K562 (cell line): Measurements from ENCODE around the gene HSF2. TPM values are rescaled to one million over a fixed set of nuclear protein-coding genes. Genes with fewer than 3 reads are reported as not detected.

Experiments used
- ATAC-seq: fragments of 200-7000 bp; cut with Tn5 transposase; 3 replicates; pipeline ENCODE4 v1.9.1; 2020; ENCODE audit warnings: moderate library complexity
- BruUV-seq: library from RNA; stranded (reverse); fragments of 400-500 nt; replicated peaks from 2 replicates; lab custom pipeline; 2021; lab: Mats Ljungman, UMichigan
- CTCF ChIA-PET: fragments of 300-600 bp; formaldehyde crosslinking; extraction: SDS; loops from one replicate; lab custom pipeline; 2021; ENCODE audit warnings: low intra/inter-chr PET ratio; lab: Yijun Ruan, JAX
- POLR2A ChIA-PET: fragments of 300-600, 350-650 bp; sonication (Branson Sonifier 250); formaldehyde crosslinking; extraction: SDS; loops from one replicate; lab custom pipeline; 2021; ENCODE audit warnings: antibody characterized with exemption, inconsistent platforms; lab: Yijun Ruan, JAX
- DNase-seq, 4 experiments: peaks; one replicate each; pipeline versions ENCODE4 v3.0.0 to v3.0.0-alpha.2; 2011 to 2018; ENCODE audit warnings: low spot score in 3 of 4, mixed read lengths in 3 of 4; ENCODE audit errors: extremely low read depth in 1 of 4
- FAIRE-seq: peaks from 2 replicates; lab custom pipeline; 2011; peaks lifted over from hg19 to GRCh38; lab: Jason Lieb, UNC
- H2AFZ ChIP-seq: 2 replicates; pipeline ENCODE4 v1.6.0; 2011; ENCODE audit warnings: low read depth, low read length, control low read depth, inconsistent platforms
- H3K27ac ChIP-seq: fragments of 200-600 bp; 3 replicates; pipeline ENCODE4 v1.8.0; 2011; ENCODE audit warnings: low read depth, mild to moderate bottlenecking, control low read depth, inconsistent platforms, low read length, moderate library complexity, mixed read lengths; ENCODE audit errors: extremely low read depth
- H3K27me3 ChIP-seq, 2 experiments: fragments of 300-600 bp in 1 of 2; 2 replicates in 1 of 2; 3 replicates in 1 of 2; pipeline versions ENCODE4 v1.6.0 to v1.8.0; 2011; ENCODE audit warnings: inconsistent platforms in 2 of 2, low read length in 2 of 2, mild to moderate bottlenecking in 1 of 2, mixed read lengths in 1 of 2, moderate library complexity in 1 of 2; ENCODE audit not compliant: control insufficient read depth in 2 of 2, insufficient read depth in 2 of 2
- H3K36me3 ChIP-seq: fragments of 300-600 bp; 3 replicates; pipeline ENCODE4 v1.8.0; 2011; ENCODE audit warnings: mild to moderate bottlenecking, low read length, inconsistent platforms; ENCODE audit not compliant: control insufficient read depth, insufficient read depth
- H3K4me1 ChIP-seq, 2 experiments: fragments of 200-600 bp in 1 of 2; replicated peaks in 1 of 2; 2 replicates in 1 of 2; 3 replicates in 1 of 2; pipeline versions ENCODE4 v1.5.1 to v1.8.0; 2011; ENCODE audit warnings: inconsistent platforms in 2 of 2, low read length in 2 of 2, mild to moderate bottlenecking in 1 of 2, mixed read lengths in 1 of 2, moderate library complexity in 1 of 2; ENCODE audit not compliant: control insufficient read depth in 2 of 2, insufficient read depth in 2 of 2
- H3K4me2 ChIP-seq: 2 replicates; pipeline ENCODE4 v1.6.1; 2011; ENCODE audit warnings: low read length, control low read depth, inconsistent platforms, mixed read lengths; ENCODE audit not compliant: insufficient read depth
- H3K4me3 ChIP-seq: fragments of 200-600 bp; sonication (generic), shearing (Covaris generic); 2 replicates; pipeline ENCODE4 v1.5.1; 2016; ENCODE audit warnings: control low read depth, inconsistent platforms
- H3K79me2 ChIP-seq: fragments of 200-600 bp; 3 replicates; pipeline ENCODE4 v1.8.0; 2011; ENCODE audit warnings: low read length, inconsistent platforms; ENCODE audit not compliant: control insufficient read depth, insufficient read depth
- H3K9ac ChIP-seq, 2 experiments: 2 replicates each; pipeline versions ENCODE4 v1.6.0 to v1.6.1; 2011; ENCODE audit warnings: low read depth in 2 of 2, low read length in 2 of 2, control low read depth in 1 of 2, inconsistent platforms in 1 of 2, mild to moderate bottlenecking in 1 of 2, mixed read lengths in 1 of 2; ENCODE audit not compliant: insufficient read depth in 1 of 2
- H3K9me1 ChIP-seq: one replicate; pipeline ENCODE4 v1.6.0; 2011; ENCODE audit warnings: inconsistent platforms, mild to moderate bottlenecking, low read length, moderate library complexity; ENCODE audit not compliant: control insufficient read depth, insufficient read depth
- H3K9me3 ChIP-seq: replicated peaks from 2 replicates; pipeline ENCODE4 v1.5.1; 2011; ENCODE audit warnings: low read depth, low read length, inconsistent platforms; ENCODE audit not compliant: control insufficient read depth, insufficient read depth
- H4K20me1 ChIP-seq: replicated peaks from 2 replicates; pipeline ENCODE4 v1.6.1; 2011; ENCODE audit warnings: low read length, inconsistent platforms, mixed read lengths; ENCODE audit not compliant: control insufficient read depth, insufficient read depth
- RAD21 ChIP-seq, 2 experiments: fragments of 250-450 bp in 1 of 2; fragments of 450-650 bp in 1 of 2; sonication (Bioruptor Pico) in 1 of 2; formaldehyde crosslinking in 1 of 2; IDR thresholded peaks in 1 of 2; conservative IDR thresholded peaks in 1 of 2; 2 replicates each; pipeline versions ENCODE4 v1.4.0 to v1.8.0; 2020 to 2022; ENCODE audit warnings: mild to moderate bottlenecking in 2 of 2, moderate library complexity in 1 of 2
- ZBTB8A ChIP-seq: fragments of 450-650 bp; IDR thresholded peaks from 2 replicates; pipeline ENCODE4 v1.6.1; 2018; ENCODE audit warnings: mild to moderate bottlenecking, moderate library complexity; ENCODE audit not compliant: partially characterized antibody
- WGBS: fragments of 100-300 bp; shearing (Covaris generic); methylation state at CpG from one replicate; pipeline ENCODE4 v1.1.6; 2016; ENCODE audit warnings: low coverage, mixed read lengths; ENCODE audit not compliant: insufficient coverage; ENCODE audit errors: missing lambda C conversion rate; 5-methylcytosine and 5-hydroxymethylcytosine counted together
- in situ Hi-C: fragments of 300-500 bp; cut with MboI; formaldehyde crosslinking; loops from 4 replicates; pipeline ENCODE4 v1.15.0; 2018; ENCODE audit warnings: inconsistent platforms, mixed read lengths
- intact Hi-C: fragments of 100-400 bp; cut with micrococcal nuclease; formaldehyde crosslinking; loops from 2 replicates; pipeline ENCODE4 v1.14.2; 2022
- polyA plus RNA-seq, 8 experiments: library from polyadenylated mRNA; depleted of rRNA in 4 of 8; stranded (reverse) in 5 of 8; unstranded in 3 of 8; fragments of >200 nt; fragmentation: Nextera tagmentation in 2 of 8; fragmentation: Illumina TruSeq in 1 of 8; extraction: Ambion mirVana in 2 of 8; extraction: Trizol in 1 of 8; gene quantifications; 2 replicates each; pipeline versions ENCODE4 v1.2.1 to v1.2.3, GENCODE V29; 2011 to 2014; ENCODE audit warnings: inconsistent platforms in 1 of 8, missing spikeins in 1 of 8
- total RNA-seq, 7 experiments: library from RNA; depleted of rRNA in 6 of 7; stranded (reverse); fragments of >200 nt in 6 of 7; fragmentation: Illumina TruSeq in 2 of 7; extraction: Trizol in 2 of 7; gene quantifications; 2 replicates each; pipeline versions ENCODE4 v1.2.1 to v1.2.3, GENCODE V29; 2011 to 2021; ENCODE audit warnings: low replicate concordance in 1 of 7
- TF ChIP-seq, protein P1 (sequence below), 3 experiments: IDR thresholded peaks in 2 of 3; conservative IDR thresholded peaks in 1 of 3; 2 replicates each; pipeline ENCODE4 v1.5.1; 2011 to 2012; ENCODE audit warnings: low read length in 3 of 3, mild to moderate bottlenecking in 3 of 3, control low read depth in 2 of 3, improper control_type of control experiment in 1 of 3, inconsistent platforms in 1 of 3, low read depth in 1 of 3, mixed read lengths in 1 of 3, moderate library complexity in 1 of 3; ENCODE audit not compliant: insufficient read depth in 2 of 3

Gene HSF2
- total and polyA plus RNA-seq, 9 of the 15 experiments (the other 6 are each of a cell fraction or from before 2014, with no cell fraction given) = 19.1 to 73.1 (median 29.2) TPM

DNA sequence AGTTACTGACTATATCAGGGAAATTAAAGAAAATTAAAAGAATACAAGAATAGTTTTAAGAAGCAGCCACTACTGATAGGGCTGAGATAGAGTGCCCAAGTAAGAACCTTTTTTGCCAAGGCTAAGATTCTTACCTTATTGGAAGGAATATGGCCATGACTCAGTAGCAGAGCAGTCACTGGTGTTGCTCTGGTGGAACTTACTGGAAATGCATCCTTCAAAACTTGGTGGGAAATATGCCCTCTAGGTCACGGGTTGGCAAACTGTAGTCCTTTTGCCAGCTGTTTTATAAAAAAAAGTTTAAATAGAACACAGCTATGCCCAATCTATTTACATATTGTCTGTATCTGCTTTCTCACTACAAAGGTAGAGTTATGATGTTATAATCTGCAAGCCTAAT lies 6.0 kb downstream of the HSF2 start:
- H3K4me3 ChIP-seq = no peak overlapping the region
- BruUV-seq = no TSS peak
- H3K27ac ChIP-seq = no peak overlapping the region
- CTCF ChIA-PET = no interaction called here
- DNase-seq = no peak
- no peak for FAIRE-seq
- peaks cover 100% of the 10 kb centered on the region for H3K79me2 ChIP-seq
- H3K4me1 ChIP-seq = peaks cover 5 to 15% of the 10 kb centered on the region in 2 experiments; a peak in 3 of 5 replicates
- no peaks in the 10 kb centered on the region for H3K9me1 ChIP-seq
- no peak overlapping the region for H2AFZ ChIP-seq
- POLR2A ChIA-PET = interaction anchor here (1.5 kb wide), 1 partner anchor 10 kb away, joined by 4 read pairs; no protein-coding TSS in a partner anchor
- no peak overlapping the region for H3K4me2 ChIP-seq
- in situ Hi-C loops (no loop called here), intact Hi-C loops (no loop called here)
- H3K9ac ChIP-seq = no peak overlapping the region
- 0 out of 2 replicates have a peak, but pooled peaks cover 3% of the 10 kb centered on the region for H3K9me3 ChIP-seq
- 0 out of 3 replicates have a peak, but pooled peaks have one; percentile 8 for ATAC-seq
- peaks cover 4% of the 10 kb centered on the region; the same call in 1 of the 2 replicates for H4K20me1 ChIP-seq
- no peak for TF ChIP-seq ZBTB8A
- no peak for TF ChIP-seq RAD21 (CRISPR knock-in tag; conservative IDR thresholded peaks at IDR 0.05 in 1 of 2, IDR thresholded peaks at IDR 0.05 in 1 of 2)
- TF ChIP-seq, protein P1, sequence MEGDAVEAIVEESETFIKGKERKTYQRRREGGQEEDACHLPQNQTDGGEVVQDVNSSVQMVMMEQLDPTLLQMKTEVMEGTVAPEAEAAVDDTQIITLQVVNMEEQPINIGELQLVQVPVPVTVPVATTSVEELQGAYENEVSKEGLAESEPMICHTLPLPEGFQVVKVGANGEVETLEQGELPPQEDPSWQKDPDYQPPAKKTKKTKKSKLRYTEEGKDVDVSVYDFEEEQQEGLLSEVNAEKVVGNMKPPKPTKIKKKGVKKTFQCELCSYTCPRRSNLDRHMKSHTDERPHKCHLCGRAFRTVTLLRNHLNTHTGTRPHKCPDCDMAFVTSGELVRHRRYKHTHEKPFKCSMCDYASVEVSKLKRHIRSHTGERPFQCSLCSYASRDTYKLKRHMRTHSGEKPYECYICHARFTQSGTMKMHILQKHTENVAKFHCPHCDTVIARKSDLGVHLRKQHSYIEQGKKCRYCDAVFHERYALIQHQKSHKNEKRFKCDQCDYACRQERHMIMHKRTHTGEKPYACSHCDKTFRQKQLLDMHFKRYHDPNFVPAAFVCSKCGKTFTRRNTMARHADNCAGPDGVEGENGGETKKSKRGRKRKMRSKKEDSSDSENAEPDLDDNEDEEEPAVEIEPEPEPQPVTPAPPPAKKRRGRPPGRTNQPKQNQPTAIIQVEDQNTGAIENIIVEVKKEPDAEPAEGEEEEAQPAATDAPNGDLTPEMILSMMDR (IDR thresholded peaks at IDR 0.05 in 2 of 3, conservative IDR thresholded peaks at IDR 0.05 in 1 of 3; ENCODE audit: insufficient read depth in 2 of 3, low read depth in 1 of 3, low read length in 3 of 3) = peak in 1 of 3 experiments; percentile 25; a peak in 1 of 6 replicates
- no peaks in the 10 kb centered on the region for H3K27me3 ChIP-seq
- peaks cover 21% of the 10 kb centered on the region for H3K36me3 ChIP-seq
- WGBS = 91% methylated on average over 1 of the region's 1 CpG
